GM18502 (cell line): Measurements from ENCODE around the gene MARCHF5.
"Not testable (repeated sequence)": the region's sequence is repeated elsewhere in the genome, so short reads cannot be mapped to it uniquely, and the experiment has no call there.

Source experiments
- ATAC-seq: cut with Tn5 transposase; IDR thresholded peaks from one replicate; pipeline ENCODE4 v1.9.1; 2021; ENCODE audit warnings: mild to moderate bottlenecking; ENCODE audit not compliant: unreplicated experiment, poor library complexity

The MARCHF5 gene

GRCh38 chr10:92304061-92304460 lies 13.1 kb downstream of the MARCHF5 start:
- ATAC-seq: no peak

GRCh38 chr10:92305133-92306072 lies 14.4 kb downstream of the MARCHF5 start:
- ATAC-seq: no peak

GRCh38 chr10:92309272-92309671 lies 18.3 kb downstream of the MARCHF5 start:
- no peak for ATAC-seq

GRCh38 chr10:92313750-92314149 lies 22.8 kb downstream of the MARCHF5 start:
- no peak for ATAC-seq

GRCh38 chr10:92316610-92317009 lies 25.6 kb downstream of the MARCHF5 start:
- ATAC-seq: no peak

- ATAC-seq: no peak
Measured at GRCh38 chr10:92323079-92323478, 32.1 kb downstream of the MARCHF5 start.

- ATAC-seq: no peak
Measured at GRCh38 chr10:92327445-92328433, 36.8 kb downstream of the MARCHF5 start.

GRCh38 chr10:92328993-92329392 lies 38.0 kb downstream of the MARCHF5 start:
- ATAC-seq: no peak

- ATAC-seq: not testable (repeated sequence)
Measured at GRCh38 chr10:92329927-92330326, 39.0 kb downstream of the MARCHF5 start.

- no peak for ATAC-seq
Measured at GRCh38 chr10:92342796-92343195, 51.8 kb downstream of the MARCHF5 start.

GRCh38 chr10:92345575-92345974 lies 54.6 kb downstream of the MARCHF5 start:
- not testable (repeated sequence) for ATAC-seq

- not testable (repeated sequence) for ATAC-seq
Measured at GRCh38 chr10:92347035-92347676, 56.2 kb downstream of the MARCHF5 start.

- no peak for ATAC-seq
Measured at GRCh38 chr10:92350411-92350810, 59.4 kb downstream of the MARCHF5 start.

GRCh38 chr10:92354587-92354986 lies 63.6 kb downstream of the MARCHF5 start:
- ATAC-seq: no peak

- no peak for ATAC-seq
Measured at GRCh38 chr10:92356041-92356440, 65.1 kb downstream of the MARCHF5 start.

- ATAC-seq: no peak
Measured at GRCh38 chr10:92363498-92363897, 72.5 kb downstream of the MARCHF5 start.

GRCh38 chr10:92366412-92367021 lies 75.5 kb downstream of the MARCHF5 start:
- no peak for ATAC-seq

- no peak for ATAC-seq
Measured at GRCh38 chr10:92377962-92378361, 87.0 kb downstream of the MARCHF5 start.

- ATAC-seq: no peak
Measured at GRCh38 chr10:92381543-92381954, 90.6 kb downstream of the MARCHF5 start.

- ATAC-seq: no peak
Measured at GRCh38 chr10:92382631-92383030, 91.7 kb downstream of the MARCHF5 start.
